Measurements from ENCODE around the gene COG4.
"Not testable (repeated sequence)": the region's sequence is repeated elsewhere in the genome, so short reads cannot be mapped to it uniquely, and the experiment has no call there.

The COG4 gene

DNA sequence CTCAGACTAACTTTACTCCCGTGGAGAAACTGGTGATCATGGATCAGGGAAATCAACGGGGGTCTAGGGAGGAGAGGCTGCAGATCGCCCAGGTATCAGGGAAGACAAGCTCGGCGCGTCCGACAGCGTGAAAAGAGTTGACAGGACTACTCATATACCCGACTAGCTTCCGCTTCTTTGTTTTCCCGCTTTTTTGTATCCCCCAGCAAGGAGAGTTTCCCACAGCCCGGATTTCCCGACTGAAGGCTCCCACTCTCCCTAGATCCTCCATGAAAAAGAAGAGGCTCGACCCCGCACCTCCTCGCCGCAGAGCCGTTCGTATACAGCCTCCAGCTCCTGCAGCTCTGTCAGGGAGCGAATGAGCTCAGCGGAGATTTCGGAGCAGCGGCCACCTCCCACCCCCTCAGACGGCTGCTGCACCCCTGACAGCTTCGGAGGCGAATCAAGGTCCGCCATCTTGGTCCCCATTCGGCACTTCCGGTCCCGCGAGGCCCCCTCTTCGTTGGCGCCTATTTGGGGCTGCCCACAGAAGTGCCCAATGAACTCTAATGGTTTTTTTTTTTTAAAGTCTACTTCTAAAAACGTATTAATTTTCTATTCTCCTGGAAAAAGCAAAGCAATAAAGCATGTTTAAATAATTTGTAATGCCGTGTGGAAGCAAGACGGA is at the start of gene COG4:
Gene COG4, minus strand, starts transcription at position 479 of the 667 bp plus-strand sequence. Its CDS starts 11 bp downstream, at position 468.
- DNase-seq, result peak; percentile 75

GRCh38 chr16:70572926-70573270 is 49.5 kb upstream of the COG4 start:
- DNase-seq, result no peak

DNA sequence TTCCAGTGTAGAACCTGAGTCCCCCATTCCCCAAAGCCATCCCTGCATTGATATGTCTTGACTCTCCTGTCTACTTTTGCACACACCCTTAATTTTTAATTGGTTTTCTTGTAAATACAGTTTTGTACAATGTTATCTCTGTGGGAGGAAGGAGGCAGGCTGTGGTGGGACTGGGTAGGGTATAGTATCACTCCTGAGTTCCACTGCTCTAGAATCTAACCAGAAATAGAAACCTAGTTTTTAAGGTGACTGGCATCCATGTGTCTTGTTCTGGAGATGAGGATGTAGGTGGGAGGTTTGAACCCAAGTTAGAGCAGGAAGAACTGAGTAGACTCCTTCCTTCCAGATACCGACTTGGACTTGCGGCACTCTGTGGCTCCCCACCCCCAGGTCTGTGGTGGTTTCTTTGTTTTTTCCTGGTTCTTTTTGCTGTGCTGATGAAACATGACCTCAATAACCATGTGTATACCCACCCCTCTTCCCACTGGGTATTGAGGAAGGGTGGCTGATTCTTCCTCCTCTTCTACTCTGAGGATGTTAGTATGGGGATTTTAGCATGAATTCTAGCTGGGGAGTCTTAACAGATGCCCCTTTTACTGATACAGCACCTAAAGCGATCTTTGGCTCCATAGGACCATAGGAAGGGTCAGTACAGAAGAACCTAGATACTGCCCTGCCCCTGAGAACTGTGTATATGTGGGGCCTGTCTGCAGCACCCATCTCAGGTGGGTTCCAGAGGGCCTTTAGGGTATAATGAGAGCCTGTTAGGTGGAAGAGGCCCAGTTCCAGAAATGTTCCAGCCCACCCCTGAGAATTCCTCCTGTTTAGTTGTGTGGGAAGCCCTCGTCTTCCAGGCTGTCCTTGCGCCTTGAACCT is 48.9 kb upstream of the COG4 start:
- no peak for DNase-seq

DNA sequence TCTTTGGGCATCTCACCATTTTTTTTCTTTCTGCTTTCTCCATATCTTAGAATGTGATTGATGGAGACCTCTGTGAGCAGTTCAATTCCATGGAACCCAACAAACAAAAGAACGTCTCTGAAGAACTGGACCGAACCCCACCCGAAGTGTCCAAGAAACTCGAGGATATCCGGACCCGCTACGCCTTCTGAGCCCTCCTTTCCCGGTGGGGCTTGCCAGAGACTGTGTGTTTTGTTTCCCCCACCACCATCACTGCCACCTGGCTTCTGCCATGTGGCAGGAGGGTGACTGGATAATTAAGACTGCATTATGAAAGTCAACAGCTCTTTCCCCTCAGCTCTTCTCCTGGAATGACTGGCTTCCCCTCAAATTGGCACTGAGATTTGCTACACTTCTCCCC is 48.3 kb upstream of the COG4 start:
- DNase-seq, result no peak

- DNase-seq, result no peak
These were observed 47.7 kb upstream of the COG4 start for GRCh38 chr16:70570967-70571570.

- no peak for DNase-seq
These were observed 46.4 kb upstream of the COG4 start for GRCh38 chr16:70569752-70570151.

- no peak for DNase-seq
These were observed 45.4 kb upstream of the COG4 start for GRCh38 chr16:70568601-70569237.

GRCh38 chr16:70565053-70565452 is 41.7 kb upstream of the COG4 start:
- no peak for DNase-seq

- no peak for DNase-seq
These were observed 40.3 kb upstream of the COG4 start for GRCh38 chr16:70563636-70564035.

GRCh38 chr16:70561623-70562022 is 38.3 kb upstream of the COG4 start:
- DNase-seq, result no peak

- no peak for DNase-seq
These were observed 32.7 kb upstream of the COG4 start for GRCh38 chr16:70556063-70556462.

DNA sequence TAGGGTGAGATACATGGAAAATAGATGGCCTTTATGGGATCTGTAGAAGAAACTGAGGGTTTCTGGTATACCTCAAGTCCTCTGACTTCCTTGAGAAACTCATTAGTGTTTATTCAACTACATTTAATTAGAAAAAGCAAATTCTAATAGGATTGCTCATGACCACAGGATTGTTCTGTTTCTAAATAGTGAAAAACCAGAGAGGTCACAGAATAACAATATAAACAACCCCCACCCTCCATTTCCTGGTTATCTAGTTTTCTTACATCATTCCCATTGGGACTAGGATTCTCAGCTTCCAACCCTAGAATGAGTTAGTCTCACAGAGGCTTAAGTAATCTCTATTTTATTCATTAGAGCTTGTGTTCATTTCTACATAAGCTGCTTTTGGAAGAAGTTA is 30.3 kb upstream of the COG4 start:
- DNase-seq, result no peak

DNA sequence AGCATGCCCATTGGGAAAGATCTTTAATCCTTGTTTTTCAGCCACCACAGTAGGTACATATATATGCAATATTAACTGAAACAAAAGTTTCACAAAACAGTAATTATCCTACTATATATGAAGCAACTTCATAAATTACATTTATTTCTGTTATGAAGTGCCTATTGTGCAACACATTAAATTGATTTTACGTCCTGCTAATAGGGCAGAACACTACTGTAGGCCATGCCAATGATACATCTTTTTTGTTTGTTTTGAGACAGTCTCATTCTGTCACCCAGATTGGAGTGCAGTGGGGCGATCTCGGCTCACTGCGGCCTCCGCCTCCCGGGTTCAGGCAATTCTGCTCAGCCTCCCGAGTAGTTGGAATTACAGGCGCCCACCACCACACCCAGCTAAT is 29.3 kb upstream of the COG4 start:
- DNase-seq, result no peak

DNA sequence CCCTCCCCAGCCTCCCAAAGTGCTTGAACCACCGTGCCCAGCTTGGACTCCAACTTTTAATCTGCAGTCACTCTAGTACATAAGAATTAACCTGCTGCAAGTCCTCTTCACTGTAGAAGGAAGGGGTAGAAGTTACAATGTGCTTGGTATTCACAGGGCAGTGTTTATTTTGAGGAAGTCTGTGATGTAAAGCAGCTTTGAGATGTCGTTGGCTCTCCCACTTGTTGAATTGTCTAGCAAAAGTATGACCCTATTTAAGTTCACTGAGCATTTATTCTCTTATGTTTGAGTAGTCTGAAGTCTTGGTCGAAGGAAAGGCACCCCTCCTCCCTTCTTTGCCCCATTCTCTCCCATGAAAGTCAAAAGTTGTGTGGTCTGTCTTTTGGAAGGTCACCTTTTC is 28.4 kb upstream of the COG4 start:
- no peak for DNase-seq

DNA sequence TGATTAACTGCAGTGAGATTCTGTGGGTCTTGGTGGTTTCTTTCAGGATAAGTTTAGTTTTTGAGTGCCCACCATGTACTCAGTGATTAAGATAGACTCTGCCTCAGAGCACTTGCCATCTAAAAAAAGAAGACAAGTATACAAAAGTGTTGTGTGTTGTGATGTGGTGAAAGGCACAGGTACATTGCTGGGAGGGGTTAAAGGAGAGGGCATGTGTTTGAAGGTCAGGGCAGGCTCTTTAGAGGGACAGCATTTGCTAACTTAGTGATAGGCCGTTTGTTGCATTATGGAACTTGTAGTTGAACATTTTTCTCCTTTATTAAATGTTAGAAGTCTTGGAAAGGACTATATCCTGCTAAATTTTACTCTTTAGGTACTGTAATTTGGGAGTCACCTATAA is 26.7 kb upstream of the COG4 start:
- DNase-seq, result no peak

GRCh38 chr16:70548936-70549335 is 25.6 kb upstream of the COG4 start:
- no peak for DNase-seq

DNA sequence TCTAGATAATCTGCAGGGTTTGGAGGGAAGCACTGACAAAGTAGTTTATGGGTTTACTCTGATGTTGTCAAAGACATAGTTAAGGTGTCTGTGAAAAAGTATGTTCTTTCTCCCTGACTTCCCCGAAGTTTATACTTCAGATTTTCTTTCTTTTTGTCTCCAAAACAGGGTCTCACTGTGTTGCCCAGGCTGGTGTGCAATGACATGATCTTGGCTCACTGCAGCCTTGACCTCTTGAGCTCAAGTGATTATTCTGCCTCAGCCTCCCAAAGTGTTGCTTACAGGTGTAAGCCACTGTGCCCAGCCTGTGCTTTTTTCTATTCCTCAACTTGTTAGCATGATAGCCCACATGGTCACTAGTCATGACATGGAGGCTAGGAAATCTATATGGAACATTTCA is 21.2 kb upstream of the COG4 start:
- DNase-seq, result no peak

GRCh38 chr16:70540994-70541393 is 17.6 kb upstream of the COG4 start:
- no peak for DNase-seq

DNA sequence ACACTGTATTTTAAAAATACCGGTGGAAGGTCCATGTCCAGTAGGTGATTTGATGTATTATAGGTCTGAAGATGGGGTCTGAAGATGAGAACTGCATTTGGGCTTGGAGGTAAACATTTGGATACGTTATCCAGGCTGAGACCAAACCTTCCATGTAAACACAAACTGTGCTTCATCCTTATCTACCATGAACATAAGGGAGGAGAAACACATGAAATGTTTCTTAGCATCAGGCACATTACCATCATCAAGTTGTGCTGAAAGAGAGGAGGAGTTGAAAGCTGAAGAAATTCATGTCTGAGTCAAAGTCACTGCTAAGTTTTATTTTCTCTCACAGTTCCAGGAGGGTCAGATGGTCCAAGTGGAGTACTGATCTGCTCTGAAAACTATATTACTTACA is 11.6 kb upstream of the COG4 start:
- DNase-seq, result no peak

DNA sequence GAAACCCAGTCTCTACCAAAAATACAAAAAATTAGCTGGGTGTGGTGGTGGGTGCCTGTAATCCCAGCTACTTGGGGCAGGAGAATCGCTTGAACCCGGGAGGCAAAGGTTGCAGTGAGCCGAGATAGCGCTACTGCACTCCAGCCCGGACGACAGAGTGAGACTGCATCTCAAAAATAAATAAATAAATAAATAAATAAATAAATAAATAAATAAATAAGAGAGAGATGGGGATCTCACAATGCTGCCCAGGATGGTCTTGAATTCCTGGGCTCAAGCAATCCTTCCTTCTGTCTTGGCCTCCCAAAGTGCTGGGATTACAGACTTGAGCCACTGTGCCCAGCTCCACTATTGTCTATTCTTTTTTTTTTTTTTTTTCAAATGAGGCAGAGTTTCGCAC is 6.6 kb upstream of the COG4 start:
- DNase-seq, result not testable (repeated sequence)

- no peak for DNase-seq
These were observed 5.9 kb upstream of the COG4 start for GRCh38 chr16:70529051-70529777.

GRCh38 chr16:70527315-70527996 is 4.1 kb upstream of the COG4 start:
- no peak for DNase-seq

Measured in NCI-H748 treated with DMSO at 0.1 percent for 48 hours (cell line).